HEK293T (cell line): ENCODE measurements around the gene IGF2BP2.

ENCODE experiments used
- CTBP1 ChIP-seq: fragments of 450-650 bp; IDR thresholded peaks from 2 replicates; pipeline ENCODE4 v1.6.1; 2016; ENCODE audit warnings: borderline replicate concordance
- FOXA1 ChIP-seq: fragments of 450-650 bp; IDR thresholded peaks from 2 replicates; pipeline ENCODE4 v1.6.1; 2016; ENCODE audit warnings: mild to moderate bottlenecking
- FOXK2 ChIP-seq: fragments of 450-650 bp; IDR thresholded peaks from 2 replicates; pipeline ENCODE4 v1.6.1; 2016; ENCODE audit warnings: mild to moderate bottlenecking
- L3MBTL2 ChIP-seq: fragments of 450-650 bp; conservative IDR thresholded peaks from 2 replicates; pipeline ENCODE4 v1.6.1; 2016; ENCODE audit warnings: mild to moderate bottlenecking
- SP1 ChIP-seq: fragments of 450-650 bp; IDR thresholded peaks from 2 replicates; pipeline ENCODE4 v1.6.1; 2017
- SUZ12 ChIP-seq: fragments of 450-650 bp; IDR thresholded peaks from 2 replicates; pipeline ENCODE4 v1.6.1; 2016; ENCODE audit warnings: mild to moderate bottlenecking

DNA sequence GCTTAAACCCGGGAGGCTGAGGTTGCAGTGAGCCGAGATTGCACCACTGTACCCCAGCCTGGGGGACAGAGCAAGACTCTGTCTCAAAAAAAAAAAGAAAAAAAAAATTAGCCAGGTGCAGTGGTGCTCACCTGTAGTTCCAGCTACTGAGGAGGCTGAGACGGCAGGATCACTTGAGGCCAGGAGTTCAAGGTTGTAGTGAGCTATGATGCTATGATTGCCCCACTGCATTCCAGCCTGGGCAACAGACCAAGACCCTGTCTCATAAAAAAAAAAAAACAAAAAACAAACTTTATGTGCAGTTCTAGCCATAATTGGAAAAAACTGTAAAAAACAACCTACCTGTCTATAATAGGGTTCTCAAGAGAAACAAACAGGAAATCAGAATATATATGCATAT is 39.9 kb upstream of the IGF2BP2 start:
- TF ChIP-seq SUZ12 (no peak), CTBP1 (no peak), FOXK2 (no peak), FOXA1 (no peak), SP1 (no peak), L3MBTL2 (no peak)
